HepG2 (cell line): ENCODE data around the gene TFF1. TPM values are rescaled to one million over a fixed set of nuclear protein-coding genes. Genes with fewer than 3 reads are reported as not detected.
A peak's percentile ranks its signal among the peaks of the same experiment; 100 is the strongest.

Experiments used
- ATAC-seq: fragments of 200-7000 bp; cut with Tn5 transposase; 3 replicates; pipeline ENCODE4 v1.9.1; 2020; ENCODE audit warnings: mild to moderate bottlenecking, moderate library complexity
- BruUV-seq: library from RNA; stranded (reverse); fragments of 400-500 nt; replicated peaks from 2 replicates; lab custom pipeline; 2021; lab: Mats Ljungman, UMichigan
- CTCF ChIA-PET: fragments of 300-600 bp; formaldehyde crosslinking; extraction: SDS; loops from one replicate; lab custom pipeline; 2021; ENCODE audit warnings: low total read pairs, inconsistent platforms, low intra/inter-chr PET ratio; lab: Yijun Ruan, JAX
- POLR2A ChIA-PET: fragments of 350-600 bp; sonication (Branson Sonifier 250); formaldehyde crosslinking; loops from one replicate; lab custom pipeline; 2020; ENCODE audit warnings: antibody characterized with exemption, inconsistent platforms; lab: Yijun Ruan, JAX
- DNase-seq: peaks from one replicate; pipeline ENCODE4 v3.0.0-alpha.2; 2015; ENCODE audit warnings: low spot score
- FAIRE-seq: peaks from 3 replicates; lab custom pipeline; 2011; peaks lifted over from hg19 to GRCh38; lab: Jason Lieb, UNC
- H2AFZ ChIP-seq: one replicate; pipeline ENCODE4 v1.6.1; 2011; ENCODE audit warnings: low read length, inconsistent platforms
- H3K27ac ChIP-seq: fragments of 300-600 bp; 3 replicates; pipeline ENCODE4 v1.8.0; 2011; ENCODE audit warnings: mixed run types, mild to moderate bottlenecking, mixed read lengths, low read length, inconsistent platforms; ENCODE audit not compliant: insufficient read depth; ENCODE audit errors: extremely low read length
- H3K27me3 ChIP-seq, 2 experiments: fragments of 200-600 bp in 1 of 2; 2 replicates in 1 of 2; 3 replicates in 1 of 2; pipeline versions ENCODE4 v1.6.0 to v1.8.0; 2011; ENCODE audit warnings: low read length in 2 of 2, mild to moderate bottlenecking in 2 of 2, moderate library complexity in 2 of 2, inconsistent platforms in 1 of 2; ENCODE audit not compliant: insufficient read depth in 2 of 2, control insufficient read depth in 1 of 2
- H3K36me3 ChIP-seq, 2 experiments: fragments of 200-600 bp in 1 of 2; replicated peaks in 1 of 2; 2 replicates in 1 of 2; 3 replicates in 1 of 2; pipeline versions ENCODE4 v1.5.1 to v1.8.0; 2011; ENCODE audit warnings: low read length in 2 of 2, inconsistent platforms in 1 of 2; ENCODE audit not compliant: insufficient read depth in 2 of 2, control insufficient read depth in 1 of 2
- H3K4me1 ChIP-seq: 2 replicates; pipeline ENCODE4 v1.5.1; 2012; ENCODE audit warnings: low read length, inconsistent platforms; ENCODE audit not compliant: insufficient read depth
- H3K4me2 ChIP-seq: 2 replicates; pipeline ENCODE4 v1.6.0; 2011; ENCODE audit warnings: low read depth, low read length, inconsistent platforms
- H3K4me3 ChIP-seq, 3 experiments: fragments of 200-600 bp in 1 of 3; sonication (generic), shearing (Covaris generic) in 1 of 3; replicated peaks in 1 of 3; 2 replicates each; pipeline ENCODE4 v1.5.1; 2011 to 2016; ENCODE audit warnings: low read length in 3 of 3, inconsistent platforms in 2 of 3, low read depth in 2 of 3, mild to moderate bottlenecking in 2 of 3, control low read depth in 1 of 3, mixed read lengths in 1 of 3; ENCODE audit not compliant: insufficient read depth in 1 of 3
- H3K79me2 ChIP-seq: one replicate; pipeline ENCODE4 v1.6.1; 2011; ENCODE audit warnings: low read length, inconsistent platforms; ENCODE audit not compliant: insufficient read depth
- H3K9ac ChIP-seq: 2 replicates; pipeline ENCODE4 v1.6.0; 2011; ENCODE audit warnings: mild to moderate bottlenecking, low read depth, low read length, inconsistent platforms; ENCODE audit not compliant: insufficient read depth
- H3K9me3 ChIP-seq: 2 replicates; pipeline ENCODE4 v1.5.1; 2012; ENCODE audit warnings: mild to moderate bottlenecking, low read length
- H4K20me1 ChIP-seq: 2 replicates; pipeline ENCODE4 v1.6.0; 2011; ENCODE audit warnings: inconsistent platforms, mild to moderate bottlenecking, low read length, moderate library complexity; ENCODE audit not compliant: insufficient read depth
- AGO2 ChIP-seq: fragments of 200-400 bp; formaldehyde crosslinking; optimal IDR thresholded peaks from 2 replicates; pipeline ENCODE3; 2017; ENCODE audit warnings: mild to moderate bottlenecking, low read depth, low read length, moderate library complexity
- CREB1 ChIP-seq, 2 experiments: fragments of 450-650 bp in 1 of 2; IDR thresholded peaks; 2 replicates each; pipeline ENCODE4 v1.6.1; 2016 to 2017; ENCODE audit warnings: control low read depth in 1 of 2, mild to moderate bottlenecking in 1 of 2, missing compliant biosample characterization in 1 of 2, missing genetic modification characterization in 1 of 2
- FOXC1 ChIP-seq: sonication (generic); formaldehyde crosslinking; IDR thresholded peaks from 2 replicates; pipeline ENCODE4 v1.8.0; 2022; ENCODE audit warnings: mild to moderate bottlenecking, missing genetic modification reagents, borderline replicate concordance
- ZNF44 ChIP-seq: sonication (generic); formaldehyde crosslinking; IDR thresholded peaks from 2 replicates; pipeline ENCODE4 v1.5.1; 2020; ENCODE audit warnings: mild to moderate bottlenecking, missing genetic modification reagents
- WGBS: methylation state at CpG from one replicate; pipeline ENCODE4 v1.1.6; 2017; ENCODE audit warnings: low lambda C conversion rate; 5-methylcytosine and 5-hydroxymethylcytosine counted together
- in situ Hi-C: cut with HindIII; loops from 2 replicates; pipeline ENCODE4 v1.10.0; 2017; ENCODE audit warnings: low pct_unique_long_range_greater_than_20kb; ENCODE audit not compliant: extremely low pct_ligation_motif_present
- intact Hi-C: fragments of 100-400 bp; cut with micrococcal nuclease; formaldehyde crosslinking; loops from one replicate; pipeline ENCODE4 v1.10.0; 2022; ENCODE audit not compliant: unreplicated experiment
- polyA plus RNA-seq, 8 experiments: library from polyadenylated mRNA; depleted of rRNA in 3 of 8; stranded (reverse) in 7 of 8; unstranded in 1 of 8; fragments of >200 nt; fragmentation: Illumina TruSeq in 4 of 8; extraction: Trizol in 4 of 8; gene quantifications; 2 replicates each; pipeline versions ENCODE4 v1.2.1 to v1.2.3, GENCODE V29; 2011 to 2016; ENCODE audit warnings: low read depth in 4 of 8, missing spikeins in 1 of 8, mixed read lengths in 1 of 8; ENCODE audit not compliant: insufficient read depth in 1 of 8
- total RNA-seq, 5 experiments: library from RNA; depleted of rRNA; stranded (reverse); fragments of >200 nt; fragmentation: Illumina TruSeq; extraction: Trizol; gene quantifications; 2 replicates each; pipeline ENCODE4 v1.2.3, GENCODE V29; 2016; ENCODE audit warnings: low read depth in 1 of 5
- TF ChIP-seq, protein P1 (sequence below): sonication (generic); formaldehyde crosslinking; IDR thresholded peaks from 2 replicates; pipeline ENCODE4 v1.8.0; 2022; ENCODE audit warnings: mild to moderate bottlenecking, missing genetic modification reagents; ENCODE audit not compliant: insufficient replicate concordance
- TF ChIP-seq, protein P2 (sequence below): sonication (generic); formaldehyde crosslinking; IDR thresholded peaks from 2 replicates; pipeline ENCODE4 v1.5.1; 2020; ENCODE audit warnings: missing genetic modification reagents, mild to moderate bottlenecking, borderline replicate concordance

The TFF1 gene
- total and polyA plus RNA-seq, 2 of the 13 experiments (the other 11 are each of a cell fraction or from before 2014, with no cell fraction given) = 0.24 to 19.4 TPM

- POLR2A ChIA-PET = no interaction called here
- no peaks in the 10 kb centered on the region for H3K9me3 ChIP-seq
- no peak for ATAC-seq
- DNase-seq = no peak
- no peak overlapping the region for H2AFZ ChIP-seq
- in situ Hi-C loops (no loop called here), intact Hi-C loops (no loop called here)
- H3K36me3 ChIP-seq = no peaks in the 10 kb centered on the region
- no peak overlapping the region for H3K27ac ChIP-seq
- no peak overlapping the region for H3K4me3 ChIP-seq
- H3K27me3 ChIP-seq = peaks cover 0 to 6% of the 10 kb centered on the region in 2 experiments; a peak in 2 of 5 replicates
- H3K79me2 ChIP-seq = no peaks in the 10 kb centered on the region
- H3K4me1 ChIP-seq = peaks cover 13% of the 10 kb centered on the region; the same call in 1 of the 2 replicates
- H3K4me2 ChIP-seq = no peak overlapping the region
- BruUV-seq = no TSS peak
- no peak for FAIRE-seq
- CTCF ChIA-PET = no interaction called here
- no peak overlapping the region for H3K9ac ChIP-seq
- TF ChIP-seq FOXC1 (no peak), ZNF44 (CRISPR knock-in tag) (no peak), AGO2 (no peak), CREB1 (IDR thresholded peaks at IDR 0.05) (peak; percentile 67), CREB1 (CRISPR knock-in tag; IDR thresholded peaks at IDR 0.05) (no peak)
- TF ChIP-seq, protein P1, sequence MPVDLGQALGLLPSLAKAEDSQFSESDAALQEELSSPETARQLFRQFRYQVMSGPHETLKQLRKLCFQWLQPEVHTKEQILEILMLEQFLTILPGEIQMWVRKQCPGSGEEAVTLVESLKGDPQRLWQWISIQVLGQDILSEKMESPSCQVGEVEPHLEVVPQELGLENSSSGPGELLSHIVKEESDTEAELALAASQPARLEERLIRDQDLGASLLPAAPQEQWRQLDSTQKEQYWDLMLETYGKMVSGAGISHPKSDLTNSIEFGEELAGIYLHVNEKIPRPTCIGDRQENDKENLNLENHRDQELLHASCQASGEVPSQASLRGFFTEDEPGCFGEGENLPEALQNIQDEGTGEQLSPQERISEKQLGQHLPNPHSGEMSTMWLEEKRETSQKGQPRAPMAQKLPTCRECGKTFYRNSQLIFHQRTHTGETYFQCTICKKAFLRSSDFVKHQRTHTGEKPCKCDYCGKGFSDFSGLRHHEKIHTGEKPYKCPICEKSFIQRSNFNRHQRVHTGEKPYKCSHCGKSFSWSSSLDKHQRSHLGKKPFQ (CRISPR knock-in tag) = no peak
- TF ChIP-seq, protein P2, sequence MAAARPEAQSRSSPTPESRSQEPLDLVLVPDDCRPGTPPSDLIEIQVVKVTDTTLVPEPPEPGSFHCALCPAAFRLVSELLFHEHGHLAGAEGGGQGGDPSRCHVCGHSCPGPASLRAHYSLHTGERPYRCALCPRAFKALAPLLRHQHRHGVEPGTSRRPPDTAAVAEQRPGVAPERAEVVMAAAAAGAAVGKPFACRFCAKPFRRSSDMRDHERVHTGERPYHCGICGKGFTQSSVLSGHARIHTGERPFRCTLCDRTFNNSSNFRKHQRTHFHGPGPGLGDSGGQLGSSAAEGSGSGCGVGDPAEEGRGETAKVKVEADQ = no peak
- TF ChIP-seq, all 625 proteins: peak for 1
- no peaks in the 10 kb centered on the region for H4K20me1 ChIP-seq
- 65% methylated on average over 15 of the region's 15 CpGs for WGBS
Measured at GRCh38 chr21:42341776-42342542, 24.4 kb downstream of the TFF1 start.
